DMS114 treated with DMSO at 0.1 percent for 48 hours (cell line): ENCODE results near the gene SESN1.
"Not testable (repeated sequence)": the region's sequence is repeated elsewhere in the genome, so short reads cannot be mapped to it uniquely, and the experiment has no call there.

ENCODE experiments used
- DNase-seq: peaks from one replicate; lab custom pipeline; 2025; ENCODE audit not compliant: unreplicated experiment; lab: John Stamatoyannopoulos, UW

Gene SESN1

DNA sequence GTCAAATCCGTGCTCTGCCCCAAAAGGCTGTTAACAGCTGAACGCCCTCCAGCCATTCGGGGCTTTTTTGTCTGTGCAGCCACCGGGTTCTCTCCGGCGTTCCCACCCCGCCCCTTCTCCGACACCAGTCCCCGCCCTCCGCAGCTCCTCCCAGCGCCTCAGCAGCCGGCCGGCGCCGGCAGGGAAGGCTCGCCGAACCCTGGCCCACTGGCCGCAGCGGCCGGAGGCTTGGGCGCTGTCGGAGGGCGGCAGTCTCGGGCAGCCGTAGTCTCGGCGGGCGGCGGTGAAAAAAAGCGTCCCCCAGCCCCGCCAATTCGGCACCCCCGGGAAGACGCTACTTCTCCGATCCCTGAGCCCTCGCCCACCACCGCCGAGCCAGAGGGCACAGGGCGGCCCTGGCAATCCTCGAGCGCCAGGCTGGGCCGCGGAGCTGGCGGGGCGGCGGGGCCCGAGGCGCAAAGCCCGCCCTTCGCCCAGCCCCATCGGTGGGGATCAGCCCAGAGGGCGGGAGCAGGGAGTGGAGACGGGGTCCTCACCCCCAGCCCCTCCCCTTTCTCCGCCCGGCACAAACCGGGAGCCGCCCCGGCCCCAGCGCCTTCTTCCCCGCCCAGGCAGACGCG, at the start of gene SESN1:
Gene SESN1 (minus strand): TSS at position 431 of the 620 bp plus-strand sequence. CDS start 773 bp downstream, outside the sequence.
- peak; percentile 80 for DNase-seq

- DNase-seq: no peak
Observed at GRCh38 chr6:109143191-109143590, 48.5 kb upstream of the SESN1 start.

GRCh38 chr6:109142067-109142466, 47.4 kb upstream of the SESN1 start:
- DNase-seq: not testable (repeated sequence)

- no peak for DNase-seq
Observed at GRCh38 chr6:109139109-109139508, 44.5 kb upstream of the SESN1 start.

DNA sequence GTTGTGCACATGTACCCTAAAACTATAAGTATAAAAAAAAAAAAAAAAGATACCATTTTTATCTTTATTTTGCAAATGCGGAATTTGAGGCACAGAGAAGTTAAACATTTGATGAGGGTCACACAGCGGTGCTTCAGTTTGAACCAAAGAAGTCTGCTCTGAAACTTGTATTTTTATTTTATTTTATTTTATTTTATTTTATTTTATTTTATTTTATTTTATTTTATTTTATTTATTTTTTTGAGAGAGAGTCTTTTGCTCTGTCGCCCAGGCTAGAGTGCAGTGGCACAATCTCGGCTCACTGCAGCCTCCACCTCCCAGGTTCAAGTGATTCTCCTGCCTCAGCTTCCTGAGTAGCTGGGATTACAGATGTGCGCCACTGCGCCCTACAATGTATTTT, 41.9 kb upstream of the SESN1 start:
- not testable (repeated sequence) for DNase-seq

DNA sequence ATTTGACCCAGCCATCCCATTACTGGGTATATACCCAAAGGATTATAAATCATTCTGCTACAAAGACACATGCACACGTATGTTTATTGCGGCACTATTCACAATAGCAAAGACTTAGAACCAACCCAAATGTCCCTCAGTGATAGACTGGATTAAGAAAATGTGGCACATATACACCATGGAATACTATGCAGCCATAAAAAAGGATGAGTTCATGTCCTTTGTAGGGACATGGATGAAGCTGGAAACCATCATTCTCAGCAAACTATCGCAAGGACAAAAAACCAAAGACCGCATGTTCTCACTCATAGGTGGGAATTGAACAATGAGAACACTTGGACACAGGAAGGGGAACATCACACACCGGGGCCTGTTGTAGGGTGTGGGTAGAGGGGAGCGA, 41.4 kb upstream of the SESN1 start:
- DNase-seq: not testable (repeated sequence)

DNA sequence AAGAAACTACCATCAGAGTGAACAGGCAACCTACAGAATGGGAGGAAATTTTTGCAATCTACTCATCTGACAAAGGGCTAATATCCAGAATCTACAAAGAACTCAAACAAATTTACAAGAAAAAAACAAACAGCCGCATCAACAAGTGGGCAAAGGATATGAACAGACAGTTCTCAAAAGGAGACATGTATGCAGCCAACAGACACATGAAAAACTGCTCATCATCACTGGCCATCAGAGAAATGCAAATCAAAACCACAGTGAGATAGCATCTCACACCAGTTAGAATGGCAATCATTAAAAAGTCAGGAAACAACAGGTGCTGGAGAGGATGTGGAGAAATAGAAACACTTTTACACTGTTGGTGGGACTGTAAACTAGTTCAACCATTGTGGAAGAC, 41.0 kb upstream of the SESN1 start:
- DNase-seq: not testable (repeated sequence)

GRCh38 chr6:109130065-109130464, 35.4 kb upstream of the SESN1 start:
- no peak for DNase-seq

- DNase-seq: no peak
Observed at GRCh38 chr6:109125504-109125903, 30.9 kb upstream of the SESN1 start.

GRCh38 chr6:109124219-109124618, 29.6 kb upstream of the SESN1 start:
- DNase-seq: no peak

DNA sequence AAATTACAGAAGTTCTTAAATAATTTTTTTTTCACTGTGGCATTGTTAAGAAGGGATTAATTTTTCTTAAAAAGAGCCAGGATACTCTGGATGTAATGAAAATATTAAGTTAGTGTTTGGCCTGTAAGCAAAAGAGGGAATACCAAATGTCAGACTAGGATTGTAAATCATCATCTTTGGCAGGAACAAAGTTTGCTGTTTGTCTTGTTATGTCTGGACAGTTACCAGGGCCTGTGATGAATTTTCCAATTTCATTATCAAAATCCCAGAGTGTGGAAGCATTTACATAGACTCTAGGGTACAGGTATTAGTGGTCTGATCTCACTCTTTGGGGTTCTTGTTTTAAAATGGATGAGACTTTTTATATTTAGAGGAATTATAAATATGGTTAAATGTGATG, 26.8 kb upstream of the SESN1 start:
- DNase-seq: no peak

- no peak for DNase-seq
Observed at GRCh38 chr6:109118871-109119354, 24.3 kb upstream of the SESN1 start.

GRCh38 chr6:109118337-109118736, 23.7 kb upstream of the SESN1 start:
- no peak for DNase-seq

- DNase-seq: no peak
Observed at GRCh38 chr6:109117346-109118035, 22.8 kb upstream of the SESN1 start.

GRCh38 chr6:109112663-109113062, 18.0 kb upstream of the SESN1 start:
- DNase-seq: not testable (repeated sequence)

GRCh38 chr6:109109663-109110062, 15.0 kb upstream of the SESN1 start:
- not testable (repeated sequence) for DNase-seq

DNA sequence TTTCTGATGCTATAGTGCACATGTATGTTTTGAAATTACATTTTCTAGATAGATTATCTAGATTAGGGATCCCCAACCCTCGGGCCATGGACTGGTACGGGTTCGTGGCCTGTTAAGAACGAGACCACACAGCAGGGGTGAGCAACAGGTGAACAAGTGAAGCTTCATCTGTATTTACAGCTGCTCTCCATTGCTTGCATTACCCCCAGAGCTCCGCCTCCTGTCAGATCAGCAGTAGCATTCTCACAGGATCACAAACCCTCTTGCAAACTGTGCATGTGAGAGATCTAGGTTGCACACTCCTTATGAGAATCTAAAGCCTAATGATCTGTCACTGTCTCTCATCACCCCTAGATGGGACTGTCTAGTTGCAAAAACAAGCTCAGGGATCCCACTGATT, 11.0 kb upstream of the SESN1 start:
- no peak for DNase-seq

DNA sequence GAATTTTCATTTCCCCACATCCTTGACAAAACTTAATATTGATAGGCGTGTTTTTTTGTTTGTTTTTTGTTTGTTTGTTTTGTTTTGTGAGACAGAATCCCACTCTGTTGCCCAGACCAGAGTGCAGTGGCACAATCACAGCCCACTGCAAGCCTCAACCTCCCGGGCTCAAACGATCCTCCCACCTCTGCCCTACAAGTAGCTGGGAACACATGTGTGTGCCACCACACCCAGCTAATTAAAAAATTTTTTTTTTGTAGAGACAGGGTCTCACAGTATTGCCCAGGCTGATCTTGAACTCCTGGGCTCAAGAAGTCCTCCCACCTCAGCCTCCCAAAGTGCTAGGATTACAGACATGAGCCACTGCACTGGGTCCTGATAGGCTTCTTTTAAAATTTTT, 9.9 kb upstream of the SESN1 start:
- no peak for DNase-seq

DNA sequence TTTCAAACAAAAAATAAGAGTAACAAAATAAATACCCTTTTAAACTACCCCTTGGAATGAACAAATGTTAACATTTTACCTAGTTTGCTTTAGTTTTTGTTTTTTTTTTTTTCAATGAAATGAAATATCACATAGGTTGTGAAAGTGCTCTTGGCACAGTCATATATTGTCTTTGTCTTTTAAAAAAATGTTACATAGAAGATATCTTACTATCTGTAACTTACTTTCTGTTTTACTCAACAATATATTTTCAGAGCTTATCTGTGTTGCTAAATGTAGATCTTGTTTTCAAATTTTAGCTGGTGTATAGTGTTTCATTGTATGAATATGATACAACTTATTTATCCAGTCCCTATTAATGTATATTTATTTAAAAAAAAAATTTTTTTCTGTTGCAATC, 9.3 kb upstream of the SESN1 start:
- DNase-seq: no peak

DNA sequence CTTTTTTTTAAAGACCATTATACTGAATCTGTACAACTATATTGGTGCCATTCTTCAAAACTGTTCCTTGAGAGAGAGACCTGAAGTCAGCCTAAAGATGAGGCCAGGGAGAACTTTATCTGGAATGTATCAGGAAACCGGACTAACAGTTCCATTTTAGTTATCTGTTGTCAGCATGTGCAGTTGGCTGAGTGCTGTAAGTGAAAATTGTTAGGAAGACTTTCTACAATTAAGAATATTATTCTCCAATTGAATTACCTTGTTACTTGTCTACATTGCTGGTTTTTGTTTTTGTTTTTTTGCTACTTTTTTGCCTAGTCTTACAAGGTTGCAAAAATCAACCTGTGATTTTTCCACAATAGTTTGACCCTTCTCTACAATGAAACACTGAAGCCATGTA, 8.1 kb upstream of the SESN1 start:
- no peak for DNase-seq

- no peak for DNase-seq
Observed at GRCh38 chr6:109097661-109098060, 3.0 kb upstream of the SESN1 start.

DNA sequence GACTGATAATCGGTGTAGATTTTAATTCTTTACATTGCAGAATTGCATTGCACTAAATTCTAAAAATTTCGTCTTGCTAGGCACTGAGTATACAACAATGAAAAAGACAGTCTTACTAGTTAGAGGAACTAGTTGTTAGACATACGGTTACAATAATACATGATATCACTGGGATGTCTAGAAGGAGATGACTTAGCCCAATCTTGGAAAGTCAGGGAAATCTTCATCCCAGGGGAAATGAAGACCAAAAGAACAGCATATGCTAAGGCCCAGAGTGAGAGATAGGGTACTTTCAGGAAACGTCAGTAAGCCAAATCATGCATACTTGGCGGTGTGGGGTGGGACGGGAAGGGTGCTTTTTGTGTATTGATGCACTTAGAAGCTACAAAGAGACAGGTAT, 1.6 kb upstream of the SESN1 start:
- DNase-seq: no peak

DNA sequence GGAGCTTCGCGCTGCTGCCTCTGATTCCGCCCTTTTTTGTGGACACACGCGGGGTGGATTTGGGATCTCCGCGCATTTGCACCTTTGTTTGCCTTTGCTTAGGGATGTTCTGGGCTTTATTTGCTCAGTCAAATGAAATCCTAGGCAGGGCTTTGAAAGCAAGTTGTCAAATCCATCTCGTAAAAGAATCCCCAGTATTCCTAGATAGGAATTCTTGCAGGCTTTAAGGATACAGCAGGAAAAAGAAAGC, 1.1 kb upstream of the SESN1 start:
- no peak for DNase-seq
